SK-N-SH (cell line): ENCODE results near the gene SCD5. TPM values are rescaled to one million over a fixed set of nuclear protein-coding genes. Genes with fewer than 3 reads are reported as not detected.

Experiments used
- CTCF ChIA-PET: fragments of 300-600, 350-600 bp; formaldehyde crosslinking; extraction: SDS; loops from one replicate; lab custom pipeline; 2021; lab: Yijun Ruan, JAX
- POLR2A ChIA-PET: fragments of 350-600 bp; sonication (Branson Sonifier 250); formaldehyde crosslinking; extraction: SDS; loops from one replicate; lab custom pipeline; 2020; ENCODE audit warnings: antibody characterized with exemption, inconsistent platforms; lab: Yijun Ruan, JAX
- DNase-seq: peaks from one replicate; pipeline ENCODE4 v3.0.0; 2012
- H2AFZ ChIP-seq: fragments of 200-600 bp; sonication (generic); 2 replicates; pipeline ENCODE4 v1.8.1; 2016; ENCODE audit warnings: antibody characterized with exemption, mild to moderate bottlenecking, low read depth
- H3F3A ChIP-seq: fragments of 200-600 bp; sonication (generic); replicated peaks from 2 replicates; pipeline ENCODE3; 2016; ENCODE audit warnings: antibody characterized with exemption, mild to moderate bottlenecking; ENCODE audit not compliant: insufficient read depth
- H3K27ac ChIP-seq, 2 experiments: fragments of 200-500 bp in 1 of 2; fragments of 200-600 bp in 1 of 2; sonication (Bioruptor generic) in 1 of 2; sonication (generic), shearing (Covaris generic) in 1 of 2; 2 replicates each; pipeline versions ENCODE4 v1.5.1 to v1.6.1; 2014 to 2016; ENCODE audit warnings: low read depth in 2 of 2, inconsistent platforms in 1 of 2, low read length in 1 of 2, mild to moderate bottlenecking in 1 of 2, mixed read lengths in 1 of 2
- H3K27me3 ChIP-seq: fragments of 200-600 bp; sonication (generic), shearing (Covaris generic); 2 replicates; pipeline ENCODE4 v1.6.1; 2016; ENCODE audit warnings: mixed run types; ENCODE audit not compliant: insufficient read depth
- H3K36me3 ChIP-seq, 2 experiments: fragments of 200-500 bp in 1 of 2; fragments of 200-600 bp in 1 of 2; sonication (Bioruptor generic) in 1 of 2; sonication (generic) in 1 of 2; replicated peaks in 1 of 2; 2 replicates each; pipeline versions ENCODE3 to v1.5.1; 2014 to 2016; ENCODE audit warnings: low read length in 1 of 2, mild to moderate bottlenecking in 1 of 2; ENCODE audit not compliant: insufficient read depth in 2 of 2, control insufficient read depth in 1 of 2
- H3K4me1 ChIP-seq, 2 experiments: fragments of 200-500 bp in 1 of 2; fragments of 200-600 bp in 1 of 2; sonication (Bioruptor generic) in 1 of 2; sonication (generic), shearing (Covaris generic) in 1 of 2; 2 replicates each; pipeline versions ENCODE4 v1.5.1 to v1.6.1; 2014 to 2016; ENCODE audit warnings: low read depth in 1 of 2, low read length in 1 of 2, mixed run types in 1 of 2; ENCODE audit not compliant: insufficient read depth in 2 of 2, control insufficient read depth in 1 of 2
- H3K4me2 ChIP-seq: fragments of 200-600 bp; sonication (generic), shearing (Covaris generic); 2 replicates; pipeline ENCODE4 v1.6.1; 2017; ENCODE audit warnings: mixed run types
- H3K4me3 ChIP-seq, 2 experiments: fragments of 200-500 bp in 1 of 2; fragments of 200-600 bp in 1 of 2; sonication (Bioruptor generic) in 1 of 2; sonication (generic), shearing (Covaris generic) in 1 of 2; 2 replicates each; pipeline versions ENCODE4 v1.5.1 to v1.8.1; 2014 to 2016; ENCODE audit warnings: low read depth in 2 of 2, inconsistent platforms in 1 of 2, low read length in 1 of 2, mild to moderate bottlenecking in 1 of 2, mixed read lengths in 1 of 2, moderate library complexity in 1 of 2
- H3K79me2 ChIP-seq: fragments of 200-600 bp; sonication (generic); 2 replicates; pipeline ENCODE4 v1.8.1; 2017; ENCODE audit warnings: mild to moderate bottlenecking; ENCODE audit not compliant: insufficient read depth
- H3K9ac ChIP-seq: fragments of 200-600 bp; sonication (generic); 2 replicates; pipeline ENCODE4 v1.6.1; 2017; ENCODE audit warnings: mixed run types
- H3K9me2 ChIP-seq: fragments of 200-600 bp; sonication (generic); 2 replicates; pipeline ENCODE4 v1.6.1; 2017; ENCODE audit warnings: mixed run types
- H3K9me3 ChIP-seq: fragments of 200-600 bp; sonication (generic); 2 replicates; pipeline ENCODE4 v1.6.1; 2017; ENCODE audit warnings: mixed run types, mild to moderate bottlenecking, moderate library complexity
- H4K20me1 ChIP-seq: fragments of 200-600 bp; sonication (generic); 2 replicates; pipeline ENCODE4 v1.6.1; 2017; ENCODE audit warnings: mild to moderate bottlenecking, mixed run types; ENCODE audit not compliant: insufficient read depth
- CHD2 ChIP-seq: fragments of 150-350 bp; IDR thresholded peaks from 2 replicates; pipeline ENCODE4 v1.6.1; 2018; ENCODE audit warnings: low read length; ENCODE audit not compliant: partially characterized antibody
- ELF1 ChIP-seq: IDR thresholded peaks from 2 replicates; pipeline ENCODE4 v1.4.0; 2012
- EP300 ChIP-seq, 2 experiments: IDR thresholded peaks; 2 replicates each; pipeline versions ENCODE4 v1.4.0 to v1.6.1; 2012; ENCODE audit warnings: borderline replicate concordance in 1 of 2, low read depth in 1 of 2, low read length in 1 of 2
- GABPA ChIP-seq: IDR thresholded peaks from 2 replicates; pipeline ENCODE4 v1.4.0; 2012; ENCODE audit warnings: low read depth, mild to moderate bottlenecking
- NFIC ChIP-seq: IDR thresholded peaks from 2 replicates; pipeline ENCODE4 v1.4.0; 2012; ENCODE audit warnings: borderline replicate concordance
- RXRA ChIP-seq: IDR thresholded peaks from 2 replicates; pipeline ENCODE4 v1.4.0; 2012; ENCODE audit warnings: low read depth, mild to moderate bottlenecking, borderline replicate concordance
- TEAD4 ChIP-seq: IDR thresholded peaks from 2 replicates; pipeline ENCODE4 v1.4.0; 2012; ENCODE audit warnings: mild to moderate bottlenecking, borderline replicate concordance; ENCODE audit not compliant: insufficient read depth
- WGBS: methylation state at CpG from one replicate; pipeline ENCODE4 v1.1.6; 2017; ENCODE audit warnings: low lambda C conversion rate; 5-methylcytosine and 5-hydroxymethylcytosine counted together
- polyA plus RNA-seq, 3 experiments: library from polyadenylated mRNA; depleted of rRNA; stranded (reverse); fragments of >200 nt; gene quantifications; 2 replicates each; pipeline ENCODE4 v1.2.3, GENCODE V29; 2012
- small RNA-seq, 7 experiments: library from RNA; depleted of rRNA; stranded (forward); fragments of <200 nt; gene quantifications; one replicate each; pipeline ENCODE3, GENCODE V24; 2012
- TF ChIP-seq, protein P1 (sequence below): fragments of 150-350 bp; IDR thresholded peaks from 2 replicates; pipeline ENCODE4 v1.6.1; 2016; ENCODE audit warnings: mild to moderate bottlenecking, low read depth, low read length
- TF ChIP-seq, protein P2 (sequence below): IDR thresholded peaks from 2 replicates; pipeline ENCODE4 v1.4.0; 2012; ENCODE audit warnings: low read depth, borderline replicate concordance

Gene SCD5
- polyA plus RNA-seq, 1 of the 3 experiments (the other 2 are of a cell fraction) = 23.7 TPM

DNA sequence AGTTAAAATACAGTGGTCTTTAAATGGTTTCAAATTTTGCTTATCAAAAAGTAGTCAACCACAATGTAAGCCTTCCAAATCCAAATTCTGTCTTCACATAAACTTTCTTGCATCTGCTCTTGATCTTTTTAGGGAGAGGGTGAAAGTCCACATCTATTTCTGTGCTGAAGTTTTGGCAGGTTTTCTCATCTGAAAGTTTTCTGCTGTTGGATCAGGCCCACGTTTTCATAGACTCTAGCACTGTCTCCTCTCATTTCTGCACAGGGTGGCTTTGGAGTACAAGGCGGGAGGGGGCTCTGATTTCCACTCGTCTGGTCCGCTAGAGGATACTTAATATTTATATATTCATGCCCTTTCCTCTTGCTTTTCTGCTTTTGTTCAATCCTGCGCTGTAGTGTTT lies 218.7 kb downstream of the SCD5 start:
- TF ChIP-seq CHD2 (no peak), RXRA (no peak), NFIC (no peak), EP300 (IDR thresholded peaks at IDR 0.05; ENCODE audit: borderline replicate concordance in 1 of 2, low read depth in 1 of 2, low read length in 1 of 2) (no peak), ELF1 (no peak), TEAD4 (no peak), GABPA (no peak)
- TF ChIP-seq, protein P1, sequence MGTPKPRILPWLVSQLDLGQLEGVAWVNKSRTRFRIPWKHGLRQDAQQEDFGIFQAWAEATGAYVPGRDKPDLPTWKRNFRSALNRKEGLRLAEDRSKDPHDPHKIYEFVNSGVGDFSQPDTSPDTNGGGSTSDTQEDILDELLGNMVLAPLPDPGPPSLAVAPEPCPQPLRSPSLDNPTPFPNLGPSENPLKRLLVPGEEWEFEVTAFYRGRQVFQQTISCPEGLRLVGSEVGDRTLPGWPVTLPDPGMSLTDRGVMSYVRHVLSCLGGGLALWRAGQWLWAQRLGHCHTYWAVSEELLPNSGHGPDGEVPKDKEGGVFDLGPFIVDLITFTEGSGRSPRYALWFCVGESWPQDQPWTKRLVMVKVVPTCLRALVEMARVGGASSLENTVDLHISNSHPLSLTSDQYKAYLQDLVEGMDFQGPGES = no peak
- TF ChIP-seq, protein P2, sequence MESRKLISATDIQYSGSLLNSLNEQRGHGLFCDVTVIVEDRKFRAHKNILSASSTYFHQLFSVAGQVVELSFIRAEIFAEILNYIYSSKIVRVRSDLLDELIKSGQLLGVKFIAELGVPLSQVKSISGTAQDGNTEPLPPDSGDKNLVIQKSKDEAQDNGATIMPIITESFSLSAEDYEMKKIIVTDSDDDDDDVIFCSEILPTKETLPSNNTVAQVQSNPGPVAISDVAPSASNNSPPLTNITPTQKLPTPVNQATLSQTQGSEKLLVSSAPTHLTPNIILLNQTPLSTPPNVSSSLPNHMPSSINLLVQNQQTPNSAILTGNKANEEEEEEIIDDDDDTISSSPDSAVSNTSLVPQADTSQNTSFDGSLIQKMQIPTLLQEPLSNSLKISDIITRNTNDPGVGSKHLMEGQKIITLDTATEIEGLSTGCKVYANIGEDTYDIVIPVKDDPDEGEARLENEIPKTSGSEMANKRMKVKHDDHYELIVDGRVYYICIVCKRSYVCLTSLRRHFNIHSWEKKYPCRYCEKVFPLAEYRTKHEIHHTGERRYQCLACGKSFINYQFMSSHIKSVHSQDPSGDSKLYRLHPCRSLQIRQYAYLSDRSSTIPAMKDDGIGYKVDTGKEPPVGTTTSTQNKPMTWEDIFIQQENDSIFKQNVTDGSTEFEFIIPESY = no peak
- TF ChIP-seq, all 33 proteins: peak for 0
- no peak overlapping the region for H3K4me2 ChIP-seq
- H3K36me3 ChIP-seq = no peaks in the 10 kb centered on the region
- no peaks in the 10 kb centered on the region for H3K79me2 ChIP-seq
- H3K4me3 ChIP-seq = no peak overlapping the region
- WGBS = 64% methylated on average over 5 of the region's 5 CpGs
- no peaks in the 10 kb centered on the region for H3F3A ChIP-seq
- ChIA-PET CTCF (no interaction called here), POLR2A (no interaction called here)
- no peaks in the 10 kb centered on the region for H4K20me1 ChIP-seq
- no peak for DNase-seq
- H3K9me2 ChIP-seq = no peaks in the 10 kb centered on the region
- H2AFZ ChIP-seq = no peak overlapping the region
- H3K27ac ChIP-seq = no peak overlapping the region
- no peaks in the 10 kb centered on the region; the same call in 1 of the 2 replicates for H3K27me3 ChIP-seq
- H3K4me1 ChIP-seq = no peaks in the 10 kb centered on the region
- H3K9ac ChIP-seq = no peak overlapping the region
- no peaks in the 10 kb centered on the region for H3K9me3 ChIP-seq

Small RNAs within 50 kb of the gene (small RNA-seq; reads per million reads assigned to genes)
- gene MIR575 = 0 to 1.1 (median 0) reads per million in 7 experiments

Other genes starting within 250 kb of the SCD5 start
- gene TMEM150C, start 236.8 kb downstream of the SCD5 start, polyA plus RNA-seq (2012; rRNA removed) = 1.0 and 1.3 TPM in 2 replicates
- gene SEC31A, start 92.4 kb upstream of the SCD5 start, polyA plus RNA-seq (2012; rRNA removed) = 147 and 191 TPM in 2 replicates
- 1.5 and 1.6 TPM in 2 replicates for gene THAP9, start 101.9 kb upstream of the SCD5 start, polyA plus RNA-seq (2012; rRNA removed)
- gene LIN54, start 212.0 kb upstream of the SCD5 start, polyA plus RNA-seq (2012; rRNA removed) = 6.4 and 8.0 TPM in 2 replicates
- gene COPS4, start 236.4 kb upstream of the SCD5 start, polyA plus RNA-seq (2012; rRNA removed) = 32.2 and 33.9 TPM in 2 replicates